NCI-H2196 treated with DMSO at 0.1 percent for 48 hours (cell line): Measurements from ENCODE around the gene AGR2.
"Not testable (repeated sequence)": the region's sequence is repeated elsewhere in the genome, so short reads cannot be mapped to it uniquely, and the experiment has no call there.

ENCODE experiments used
- DNase-seq: peaks from one replicate; lab custom pipeline; 2025; ENCODE audit not compliant: unreplicated experiment; lab: John Stamatoyannopoulos, UW

Gene AGR2

DNA sequence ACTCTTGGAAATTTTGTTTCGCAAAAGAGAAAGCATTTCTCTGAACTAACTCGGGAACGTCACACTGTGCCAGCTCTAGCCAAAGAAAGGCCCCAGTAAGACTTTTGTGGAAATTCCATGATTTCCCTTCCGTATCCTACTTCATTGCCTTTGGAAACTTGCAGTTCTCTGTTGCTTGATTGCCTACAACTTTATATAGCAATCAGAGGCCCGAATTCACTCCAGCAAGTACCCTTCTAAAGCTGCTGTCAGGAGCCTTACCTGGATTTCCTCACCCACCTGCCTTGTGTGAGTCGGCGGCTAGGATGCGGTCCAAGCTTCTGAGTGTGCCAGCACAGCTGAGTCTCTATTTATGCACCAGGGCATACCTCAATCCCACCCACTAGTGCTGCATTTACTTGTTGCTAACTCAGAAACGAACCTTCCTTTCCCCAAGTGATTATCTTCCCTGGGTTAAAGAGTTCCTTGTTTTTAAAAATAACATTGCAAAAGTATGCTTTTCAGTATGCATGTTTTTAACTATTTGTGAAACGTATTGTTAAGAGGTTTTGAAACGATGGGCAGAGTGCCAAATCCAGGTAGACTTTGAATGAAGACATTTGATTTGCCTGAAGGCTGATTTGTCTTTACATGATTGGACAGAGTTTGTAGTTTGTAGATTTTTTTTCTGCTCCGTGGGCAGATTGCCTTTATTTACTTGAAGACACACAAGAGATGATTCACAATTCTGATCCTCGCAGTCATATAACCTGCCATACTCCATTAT is at the start of gene AGR2:
TSS of gene AGR2 (minus strand) at position 326 of the 766 bp plus-strand sequence. CDS start 3,203 bp downstream, outside the sequence.
- DNase-seq = no peak

DNA sequence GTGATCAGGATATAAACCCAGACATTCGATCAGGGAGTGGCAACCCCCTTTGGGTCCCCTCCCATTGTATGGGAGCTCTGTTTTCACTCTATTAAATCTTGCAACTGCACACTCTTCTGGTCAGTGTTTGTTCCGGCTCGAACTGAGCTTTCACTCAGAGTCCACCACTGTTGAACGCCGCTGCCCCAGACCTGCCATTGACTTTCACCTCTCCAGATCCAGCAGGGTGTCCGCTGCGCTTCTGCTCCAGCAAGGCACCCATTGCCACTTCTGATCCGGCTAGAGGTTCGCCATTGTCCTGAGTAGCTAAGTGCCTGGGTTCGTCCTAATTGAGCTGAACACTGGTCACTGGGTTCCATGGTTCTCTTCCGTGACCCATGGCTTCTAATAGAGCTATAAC is 48.4 kb upstream of the AGR2 start:
- DNase-seq = not testable (repeated sequence)

DNA sequence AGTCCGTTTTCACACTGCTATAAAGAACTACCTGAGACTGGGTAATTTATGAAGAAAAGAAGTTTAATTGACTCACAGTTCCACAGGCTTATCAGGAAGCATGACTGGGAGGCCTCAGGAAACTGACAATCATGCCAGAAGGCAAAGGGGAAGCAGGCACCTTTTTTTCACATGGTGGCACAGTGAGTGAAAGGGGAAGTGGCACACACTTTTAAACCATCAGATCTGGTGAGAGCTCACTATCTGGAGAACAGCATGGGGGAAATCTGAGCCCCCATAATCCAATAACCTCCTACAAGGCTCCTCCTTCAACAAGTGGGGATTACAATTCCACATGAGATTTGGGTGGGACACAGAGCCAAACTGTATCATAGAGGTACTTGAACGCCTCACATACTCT is 47.0 kb upstream of the AGR2 start:
- DNase-seq = no peak

DNA sequence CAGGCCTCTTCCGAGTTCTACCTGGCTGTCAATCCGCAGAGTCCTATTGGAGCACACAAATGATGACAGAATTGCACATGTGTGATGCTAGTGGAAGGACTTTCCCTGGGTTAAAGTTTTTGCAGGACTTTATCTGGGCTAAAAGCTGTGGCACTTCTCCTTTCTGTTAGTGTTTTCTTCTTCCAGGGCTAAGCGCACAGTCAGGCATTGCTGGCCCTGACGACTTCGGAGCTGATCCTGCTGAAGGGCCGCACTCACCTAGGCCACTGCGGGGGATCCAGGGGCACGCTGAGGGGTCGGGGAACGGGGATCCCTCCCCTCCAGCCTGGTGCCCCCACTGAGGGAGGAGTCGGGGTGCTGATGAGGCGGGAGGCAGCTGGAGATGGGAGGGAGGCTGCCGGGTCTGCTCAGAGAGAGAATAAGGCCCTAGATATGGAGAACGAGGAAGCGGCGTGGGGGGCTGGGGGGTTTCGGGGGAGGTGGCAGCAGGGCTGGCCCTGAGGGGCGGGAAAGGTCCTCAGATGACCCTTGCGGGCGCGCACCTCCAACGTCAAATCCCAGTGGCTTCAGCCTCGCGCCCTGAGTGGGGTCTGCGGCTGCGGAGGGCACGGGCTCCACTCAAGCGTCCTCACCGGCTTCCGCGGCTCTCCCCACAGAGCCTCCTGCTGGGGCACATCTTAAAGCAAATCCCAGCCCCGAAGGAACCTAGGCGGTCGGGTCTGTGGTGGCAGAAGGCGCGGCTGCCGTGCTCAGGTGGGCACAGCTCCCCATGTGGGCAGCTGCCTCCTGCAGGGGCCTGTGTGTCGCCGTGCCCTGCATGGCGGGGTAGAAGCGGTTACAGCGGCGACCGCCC is 46.0 kb upstream of the AGR2 start:
- no peak for DNase-seq

DNA sequence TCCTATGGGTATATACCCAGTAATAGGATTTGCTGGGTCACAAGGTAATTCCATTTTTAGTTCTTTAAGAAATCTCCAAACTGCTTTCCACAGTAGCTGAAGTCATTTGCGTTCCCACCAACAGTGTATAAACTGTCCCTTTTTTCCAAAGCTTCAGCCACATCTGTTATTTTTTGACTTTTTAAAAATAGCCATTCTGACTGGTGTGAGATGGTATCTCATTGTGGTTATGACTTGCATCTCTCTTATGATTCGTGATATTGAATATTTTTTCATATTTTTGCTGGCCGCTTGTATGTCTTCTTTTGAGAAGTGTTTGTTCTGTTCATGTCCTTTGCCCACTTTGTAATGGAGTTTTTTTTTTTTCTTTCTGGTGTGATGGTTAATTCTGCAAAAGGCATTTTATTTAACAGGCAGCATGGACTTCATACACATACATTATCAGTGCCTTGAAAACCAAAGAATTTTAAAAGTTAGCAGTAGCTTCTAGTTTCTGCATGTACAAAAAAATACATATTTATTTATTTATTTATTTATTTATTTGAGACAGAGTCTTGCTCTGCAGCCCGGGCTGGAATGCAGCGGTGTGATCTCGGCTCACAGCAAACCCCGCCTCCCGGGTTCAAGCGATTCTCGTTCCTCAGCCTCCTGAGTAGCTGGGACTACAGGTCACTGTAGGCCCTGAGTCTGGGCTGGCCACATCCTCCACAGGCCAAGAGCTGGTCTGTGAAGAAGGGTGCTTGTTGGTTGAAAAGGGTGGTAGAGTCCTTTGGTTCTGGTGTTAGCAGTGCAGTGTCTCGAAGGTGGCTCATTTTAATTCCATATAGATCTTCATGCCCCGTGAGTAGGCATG is 44.7 kb upstream of the AGR2 start:
- DNase-seq = no peak

DNA sequence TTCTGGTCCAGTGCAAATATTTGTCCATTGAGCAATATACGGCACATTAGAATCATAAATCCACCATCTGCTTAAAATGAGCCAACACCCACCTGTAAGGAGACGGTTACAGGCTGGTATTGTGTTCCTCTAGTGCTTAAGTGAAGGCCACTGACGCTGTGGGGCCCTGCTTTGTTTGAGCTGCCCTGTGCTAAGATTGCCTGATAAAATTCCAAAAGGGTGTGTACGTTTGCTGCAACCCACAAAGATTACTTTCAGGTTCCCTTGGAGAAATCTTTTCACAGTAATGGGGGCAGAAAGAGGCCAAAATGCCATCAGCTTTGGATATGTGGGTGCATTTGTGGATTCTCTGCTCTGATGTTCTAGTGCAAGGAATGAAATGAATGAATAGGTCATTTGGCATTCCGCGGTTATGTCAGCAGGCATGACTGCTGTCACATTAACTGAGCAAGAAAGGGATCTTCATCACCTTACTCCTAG is 42.6 kb upstream of the AGR2 start:
- DNase-seq = no peak

DNA sequence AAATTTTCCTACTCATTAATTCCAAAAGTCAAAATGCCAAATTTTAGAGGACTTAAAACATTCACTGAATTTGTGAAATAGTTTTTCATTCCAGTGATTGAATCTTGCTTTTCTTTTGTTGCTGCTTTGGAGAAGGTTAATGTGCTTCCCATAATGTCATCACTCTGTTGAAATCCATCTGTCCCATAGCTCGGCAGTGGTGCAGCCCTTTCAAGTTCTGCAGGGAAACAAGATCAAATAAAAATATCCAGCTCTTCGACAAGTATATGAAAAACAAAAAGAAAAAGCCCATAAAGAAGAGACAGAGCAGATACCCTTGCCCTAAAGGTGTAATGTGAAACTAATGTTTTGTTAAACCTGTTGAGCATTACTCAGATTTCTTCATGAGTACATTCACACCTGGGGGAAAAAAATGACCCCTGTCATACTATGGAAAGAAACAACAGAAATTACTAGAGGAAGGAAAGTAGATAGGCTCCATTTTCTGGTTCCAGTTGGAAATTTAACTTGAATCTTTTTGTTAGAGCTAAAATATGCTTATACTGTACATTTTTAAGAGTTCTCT is 41.9 kb upstream of the AGR2 start:
- no peak for DNase-seq

DNA sequence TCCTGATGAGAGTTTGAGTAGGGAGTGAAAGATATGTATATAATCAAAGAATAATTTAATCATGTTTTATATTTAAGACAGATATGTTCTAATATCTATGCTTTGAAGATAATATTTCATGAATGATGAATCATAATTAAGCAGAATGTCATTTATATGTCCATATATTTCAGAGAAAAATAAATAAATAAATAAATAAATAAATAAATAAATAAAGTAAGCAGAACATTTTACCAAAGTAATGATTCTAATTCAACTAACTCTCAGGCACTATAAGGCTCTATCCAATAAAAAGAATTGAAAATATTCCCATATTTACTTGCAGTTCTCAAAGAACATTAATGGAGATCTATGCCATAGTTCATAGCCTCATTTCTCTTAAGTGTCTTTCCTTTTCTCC is 40.9 kb upstream of the AGR2 start:
- no peak for DNase-seq

DNA sequence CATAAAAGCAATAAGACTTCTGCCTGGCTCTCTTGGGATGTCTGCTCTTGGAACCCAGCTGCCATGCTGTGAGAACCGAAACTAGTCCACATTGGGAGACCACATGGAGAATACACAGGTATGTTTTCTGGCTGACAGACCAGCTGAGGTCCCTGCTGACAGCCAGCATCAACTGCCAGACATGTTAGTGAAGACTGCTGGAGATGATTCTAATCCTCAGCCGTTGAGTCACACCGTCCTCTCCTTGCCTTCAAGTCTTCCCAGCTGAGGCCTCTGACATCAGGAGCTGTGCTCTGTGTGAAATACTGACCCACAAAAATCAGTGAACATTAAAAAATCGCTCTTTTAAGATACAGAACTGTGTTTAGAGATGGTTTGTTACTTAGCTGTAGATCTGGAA is 36.9 kb upstream of the AGR2 start:
- no peak for DNase-seq

DNA sequence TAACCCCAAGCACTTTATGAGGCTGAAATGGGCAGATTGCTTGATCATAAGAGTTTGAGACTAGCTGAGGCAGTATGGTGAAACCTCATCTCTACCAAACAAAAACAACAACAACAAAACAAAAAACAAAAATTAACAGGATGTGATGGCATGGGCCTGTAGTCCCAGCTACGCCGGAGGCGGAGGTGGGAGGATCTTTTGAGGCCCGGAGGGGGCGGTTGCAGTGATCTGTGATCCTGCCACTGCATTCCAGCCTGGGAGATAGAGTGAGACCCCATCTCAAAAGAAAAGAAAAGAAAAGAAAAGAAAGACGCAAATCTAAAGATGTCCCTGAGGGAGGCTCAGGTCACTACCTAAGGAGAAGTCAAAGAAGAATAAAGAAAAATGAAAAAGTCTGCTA is 35.3 kb upstream of the AGR2 start:
- no peak for DNase-seq

DNA sequence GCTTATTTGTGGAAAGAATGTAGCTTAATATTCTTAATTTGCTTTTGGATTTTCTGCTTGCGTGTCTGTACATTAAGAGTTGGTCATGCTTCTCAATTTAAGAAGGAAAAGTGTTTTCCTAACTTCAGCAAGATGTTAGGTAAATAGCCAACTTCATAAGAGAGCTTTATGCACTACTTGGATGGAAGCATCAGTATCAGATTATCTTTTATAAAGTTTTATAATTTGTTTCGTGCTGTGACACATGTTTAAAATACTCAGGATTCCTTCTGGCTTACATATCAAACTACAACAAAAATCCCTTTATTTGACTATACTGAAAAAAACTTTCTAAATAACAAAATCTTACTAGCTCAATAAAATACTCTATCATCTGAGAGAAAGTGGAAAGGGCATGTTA is 34.8 kb upstream of the AGR2 start:
- DNase-seq = no peak

DNA sequence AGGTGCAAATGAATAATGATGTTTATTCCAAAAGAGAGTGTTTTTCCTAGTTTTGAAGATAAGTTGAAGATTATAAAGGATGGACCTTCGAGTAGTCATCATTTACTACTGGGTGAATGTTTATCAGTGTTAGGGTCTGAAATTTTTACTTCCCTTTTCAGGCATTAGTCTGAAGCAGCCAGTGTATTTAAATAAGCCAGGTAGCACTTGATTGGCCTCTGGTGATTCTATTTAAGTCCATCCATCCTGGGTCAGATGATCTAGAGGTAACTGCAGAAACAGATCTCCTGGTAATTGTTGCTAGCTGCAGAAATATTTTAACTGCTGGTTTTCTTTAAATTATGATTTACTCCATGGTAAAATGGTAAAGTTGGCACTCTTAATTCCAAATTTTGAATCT is 34.1 kb upstream of the AGR2 start:
- DNase-seq = no peak

DNA sequence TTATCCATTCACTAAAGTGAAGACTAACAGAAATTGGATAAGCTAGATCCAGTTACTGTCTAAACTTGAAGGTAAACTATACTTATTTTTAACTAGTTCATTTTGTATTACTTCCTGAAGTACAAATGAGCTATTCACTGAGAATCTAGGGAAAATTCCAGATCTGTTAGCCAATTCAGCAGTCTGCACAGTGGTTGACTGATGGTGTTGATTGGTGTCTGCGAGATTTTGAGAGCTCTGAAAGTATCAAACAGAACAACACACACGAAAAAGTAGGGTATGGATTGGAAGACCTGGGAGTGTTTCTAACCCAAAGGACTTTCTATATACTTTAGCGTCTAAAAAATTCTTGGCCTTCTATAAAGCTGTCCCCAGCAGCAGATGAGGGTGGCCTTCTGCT is 33.6 kb upstream of the AGR2 start:
- no peak for DNase-seq

DNA sequence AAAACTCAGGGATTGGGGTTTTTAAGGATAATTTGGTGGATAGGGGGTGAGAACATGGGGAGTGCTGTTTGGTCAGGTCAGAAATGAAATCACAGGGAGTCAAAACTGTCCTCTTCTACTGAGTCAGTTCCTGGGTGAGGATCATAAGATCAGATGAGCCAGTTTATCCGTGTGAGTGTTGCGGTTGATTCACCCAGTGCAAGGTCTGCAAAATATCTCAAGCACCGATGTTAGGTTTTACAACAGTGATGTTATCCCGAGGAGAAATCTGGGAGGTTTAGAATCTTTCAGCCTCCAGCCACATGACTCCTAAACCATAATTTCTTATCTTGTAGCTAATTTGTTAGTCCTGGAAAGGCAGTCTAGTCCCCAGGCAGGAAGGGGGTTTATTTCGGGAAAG is 31.7 kb upstream of the AGR2 start:
- DNase-seq = no peak

DNA sequence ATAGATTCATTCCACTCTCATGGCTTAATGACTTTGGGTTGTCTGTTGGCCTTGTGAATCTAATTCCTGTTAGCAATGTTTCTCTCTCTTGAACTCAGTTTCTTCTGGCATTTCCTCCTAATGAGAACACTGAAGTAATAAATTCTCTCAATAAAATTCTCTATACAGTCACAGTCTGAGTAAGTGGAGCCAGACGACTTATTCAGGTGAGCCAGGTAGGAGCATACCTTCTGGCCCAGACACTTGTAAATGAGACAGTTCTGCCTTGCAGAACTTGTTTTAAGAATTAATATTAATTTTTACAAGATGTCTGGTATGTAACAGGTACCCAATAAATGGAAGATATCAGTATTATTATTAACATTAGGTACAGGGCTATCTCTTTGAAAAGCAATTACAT is 28.6 kb upstream of the AGR2 start:
- DNase-seq = no peak

DNA sequence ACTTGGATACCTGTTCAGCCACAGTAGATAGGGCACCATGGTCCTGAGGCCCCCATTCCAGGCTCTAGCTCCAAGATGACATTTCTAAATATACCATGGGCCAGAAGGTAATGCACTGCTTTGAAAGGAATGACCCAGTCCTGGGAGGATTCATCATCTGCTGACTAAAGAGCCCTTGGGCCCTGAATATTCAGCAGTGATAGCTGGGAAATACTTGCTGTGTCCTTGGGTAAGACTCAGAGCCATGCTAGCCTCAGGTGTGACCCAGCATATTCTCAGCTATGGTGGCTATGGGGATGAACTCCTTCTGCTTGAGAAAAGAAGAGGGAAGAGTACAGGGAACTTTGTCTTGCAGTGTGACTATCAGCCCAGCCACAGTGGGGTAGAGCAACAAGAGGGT is 21.3 kb upstream of the AGR2 start:
- no peak for DNase-seq

DNA sequence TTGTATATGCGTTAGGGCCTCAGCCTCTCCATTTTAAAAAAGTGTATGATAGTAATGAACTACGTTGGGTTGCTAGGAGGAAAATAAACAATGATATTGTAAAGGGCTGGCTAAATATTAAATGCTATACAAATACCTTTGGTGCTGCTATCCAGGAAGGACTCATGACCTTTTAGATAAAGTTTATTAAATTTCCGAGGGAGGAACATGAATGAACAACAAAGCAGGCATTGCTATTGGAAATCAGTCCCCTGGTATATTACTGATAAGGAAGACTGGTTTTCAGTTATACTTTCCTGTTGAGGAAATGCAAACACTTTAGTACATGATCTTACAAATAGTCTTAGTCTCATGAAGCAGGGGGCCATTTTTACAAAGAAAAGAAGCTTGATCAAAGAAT is 17.2 kb upstream of the AGR2 start:
- DNase-seq = no peak

DNA sequence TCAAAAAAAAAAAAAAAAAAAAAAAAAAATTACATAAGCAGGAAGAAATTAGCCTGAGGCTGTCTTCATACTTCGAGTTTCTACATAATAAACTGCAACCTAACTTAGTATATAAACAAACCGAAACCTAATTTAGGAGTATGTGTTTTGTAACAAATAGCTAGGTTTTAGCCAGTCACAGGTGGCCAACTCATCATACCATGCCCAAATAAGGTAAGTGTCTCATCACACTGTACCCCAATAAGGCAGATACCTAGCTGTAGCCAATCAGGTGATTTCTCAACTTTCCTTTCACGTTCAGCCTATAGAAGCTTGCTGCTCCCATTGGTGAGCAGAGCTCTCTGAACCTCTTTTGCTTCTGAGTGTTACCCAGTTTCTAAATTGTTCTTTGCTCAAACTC is 13.9 kb upstream of the AGR2 start:
- DNase-seq = no peak

DNA sequence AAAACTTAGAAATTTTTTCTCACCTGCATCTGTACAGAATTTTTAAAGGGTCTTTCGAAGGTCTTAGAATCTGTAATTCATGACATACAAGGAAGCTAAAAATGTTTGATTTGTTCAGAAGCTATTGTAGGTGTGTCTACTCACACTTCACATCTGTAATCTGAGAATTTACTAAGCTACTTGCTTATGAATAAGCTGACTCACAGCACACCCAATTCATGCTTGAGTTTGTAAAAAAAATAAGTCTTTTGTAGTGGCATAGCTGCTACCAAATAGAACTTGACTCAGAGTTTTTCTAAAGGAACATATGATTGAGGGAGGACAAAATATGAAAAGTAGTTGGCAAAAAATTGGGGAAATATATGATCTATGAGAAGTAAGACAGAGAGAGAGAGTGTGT is 12.7 kb upstream of the AGR2 start:
- DNase-seq = no peak

DNA sequence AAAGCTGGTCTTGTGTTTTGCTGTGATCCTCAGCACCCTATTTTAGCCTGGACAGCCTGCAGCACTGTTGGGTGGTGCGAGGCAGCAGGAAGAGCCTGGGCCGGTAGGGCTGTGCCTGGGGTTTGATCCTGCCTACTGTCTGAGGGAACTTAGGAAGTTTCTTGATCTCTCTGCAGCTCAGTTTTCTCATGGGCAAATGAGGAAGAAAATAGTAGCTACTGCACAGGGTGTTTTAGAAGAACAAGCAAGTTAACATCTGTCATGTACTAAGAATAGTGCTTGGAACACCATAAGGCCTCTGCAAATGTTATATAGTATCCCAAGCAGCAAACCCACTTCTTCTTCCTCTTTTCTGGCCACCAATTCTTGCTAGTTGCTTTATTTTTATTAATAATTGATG is 12.0 kb upstream of the AGR2 start:
- no peak for DNase-seq

DNA sequence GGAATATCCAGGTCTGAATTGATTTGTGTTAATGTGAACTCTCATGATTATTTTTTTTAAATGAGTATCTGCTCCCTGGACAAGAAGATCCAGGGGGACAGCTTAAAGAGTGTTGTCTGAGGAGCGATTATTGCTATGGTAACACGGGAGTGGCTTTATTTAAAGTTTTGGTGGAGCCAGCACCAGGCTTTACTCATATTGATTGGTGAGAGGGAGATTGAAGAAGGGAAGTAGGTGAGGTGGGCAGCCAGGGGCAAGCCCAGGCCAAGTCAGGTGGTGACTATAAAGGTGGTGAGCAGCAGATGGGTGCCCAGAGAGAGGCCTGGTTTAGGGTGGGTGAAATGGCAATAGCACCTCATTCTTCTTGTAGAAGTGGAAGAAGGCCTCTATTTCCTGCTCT is 10.2 kb upstream of the AGR2 start:
- DNase-seq = no peak
